Smooth muscle cell (in vitro differentiated cells): ENCODE data around the gene S100A4. TPM values are rescaled to one million over a fixed set of nuclear protein-coding genes. Genes with fewer than 3 reads are reported as not detected.

Experiments
- DNase-seq: peaks from one replicate; lab custom pipeline; 2025; ENCODE audit not compliant: unreplicated experiment; lab: John Stamatoyannopoulos, UW
- H2AFZ ChIP-seq: fragments of 200-600 bp; sonication (generic); 2 replicates; pipeline ENCODE4 v1.6.0; 2016; ENCODE audit warnings: antibody characterized with exemption, low read depth, mild to moderate bottlenecking
- H3F3A ChIP-seq: fragments of 200-600 bp; sonication (generic); 2 replicates; pipeline ENCODE4 v1.6.0; 2017; ENCODE audit warnings: antibody characterized with exemption, low read depth
- H3K27ac ChIP-seq: fragments of 200-600 bp; sonication (generic); 2 replicates; pipeline ENCODE4 v1.5.1; 2016; ENCODE audit warnings: low read depth, mild to moderate bottlenecking
- H3K27me3 ChIP-seq: fragments of 200-600 bp; sonication (generic); 2 replicates; pipeline ENCODE4 v1.6.1; 2016; ENCODE audit warnings: low read depth, mild to moderate bottlenecking
- H3K36me3 ChIP-seq: fragments of 200-600 bp; sonication (generic); 2 replicates; pipeline ENCODE4 v1.5.1; 2016; ENCODE audit warnings: low read depth
- H3K4me1 ChIP-seq: fragments of 200-600 bp; sonication (generic); 2 replicates; pipeline ENCODE4 v1.5.1; 2016; ENCODE audit warnings: low read depth
- H3K4me2 ChIP-seq: fragments of 200-600 bp; sonication (generic); 2 replicates; pipeline ENCODE4 v1.6.0; 2016; ENCODE audit warnings: mild to moderate bottlenecking
- H3K4me3 ChIP-seq: fragments of 200-600 bp; sonication (generic); 2 replicates; pipeline ENCODE4 v1.5.1; 2016; ENCODE audit warnings: mild to moderate bottlenecking
- H3K79me2 ChIP-seq: fragments of 200-600 bp; sonication (generic); 2 replicates; pipeline ENCODE4 v1.6.0; 2016; ENCODE audit warnings: low read depth, mild to moderate bottlenecking
- H3K9ac ChIP-seq: fragments of 200-600 bp; sonication (generic); 2 replicates; pipeline ENCODE4 v1.6.0; 2016; ENCODE audit warnings: low read depth
- H3K9me3 ChIP-seq: fragments of 200-600 bp; sonication (generic); replicated peaks from 2 replicates; pipeline ENCODE4 v1.5.1; 2016; ENCODE audit warnings: low read depth
- H4K20me1 ChIP-seq: fragments of 200-600 bp; sonication (generic); 2 replicates; pipeline ENCODE4 v1.6.0; 2016; ENCODE audit warnings: low read depth
- WGBS: methylation state at CpG from one replicate; pipeline ENCODE4 v1.1.7; 2016; ENCODE audit warnings: low lambda C conversion rate; 5-methylcytosine and 5-hydroxymethylcytosine counted together
- polyA plus RNA-seq: library from polyadenylated mRNA; unstranded; fragments of >200 nt; fragmentation: Nextera tagmentation; extraction: Ambion mirVana; gene quantifications from 2 replicates; pipeline ENCODE4 v1.2.1, GENCODE V29; 2016
- total RNA-seq: library from RNA; depleted of rRNA; stranded (reverse); fragments of >200 nt; gene quantifications from 2 replicates; pipeline ENCODE4 v1.2.3, GENCODE V29; 2014
- TF ChIP-seq, protein P1 (sequence below): fragments of 200-600 bp; sonication (generic); IDR thresholded peaks from 2 replicates; pipeline ENCODE4 v1.5.1; 2017; ENCODE audit warnings: borderline replicate concordance, mild to moderate bottlenecking, antibody characterized with exemption; ENCODE audit not compliant: insufficient read depth, poor library complexity, severe bottlenecking

S100A4 gene
- total and polyA plus RNA-seq, 2 experiments from 2014 or later, result 1,222 to 1,802 TPM

DNA sequence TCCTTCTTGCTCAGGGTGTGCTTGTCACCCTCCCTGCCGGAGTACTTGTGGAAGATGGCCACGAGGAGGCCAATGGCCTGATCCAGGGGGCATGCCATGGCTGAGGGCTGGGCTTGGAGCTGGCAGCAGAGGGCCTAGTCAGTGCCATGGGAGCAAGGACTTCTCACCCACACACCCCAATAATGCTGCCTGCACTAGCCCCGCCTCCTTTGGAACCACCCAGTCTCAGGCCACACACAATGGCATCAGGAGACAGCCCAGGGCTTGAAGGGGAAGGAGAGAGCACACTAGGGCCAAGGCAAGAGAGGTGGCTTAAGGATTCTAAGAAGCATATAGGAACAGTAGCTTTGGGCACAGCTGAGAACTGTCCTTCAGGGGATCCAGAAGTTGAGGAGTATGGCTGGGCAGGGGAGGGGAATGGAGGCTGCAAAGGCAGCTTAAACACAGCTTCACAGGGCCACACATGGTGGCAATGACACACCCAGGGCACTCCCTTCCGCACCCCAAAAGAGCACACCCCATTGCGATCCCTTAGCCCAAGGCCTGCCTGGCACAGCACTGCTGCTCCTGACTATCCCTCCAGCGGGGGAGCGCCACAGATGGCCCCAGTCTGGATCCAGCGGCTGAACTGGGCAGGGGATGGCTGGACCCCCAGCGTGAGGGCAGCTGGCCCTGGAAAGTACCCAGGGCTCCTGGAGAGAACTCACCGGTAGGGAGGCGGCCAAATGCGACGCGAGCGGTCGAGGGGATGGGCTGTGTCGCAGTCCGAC lies 10.2 kb downstream of the S100A4 start, which contains the start of gene S100A6:
Gene S100A6, minus strand, starts transcription at position 750 of the 770 bp plus-strand sequence. Its CDS starts 652 bp downstream, at position 98.
- peak within 1 kb of the TSS; percentile 69 for H3K9ac ChIP-seq
- H3F3A ChIP-seq, result peaks cover 19% of the 10 kb centered on the region
- peak within 1 kb of the TSS; percentile 61 for H3K4me3 ChIP-seq
- H4K20me1 ChIP-seq, result peaks cover 6% of the 10 kb centered on the region
- H2AFZ ChIP-seq, result peak within 1 kb of the TSS; percentile 61
- no peaks in the 10 kb centered on the region for H3K9me3 ChIP-seq
- peak within 1 kb of the TSS; percentile 93 for H3K27ac ChIP-seq
- H3K4me2 ChIP-seq, result peak within 1 kb of the TSS; percentile 88
- peaks cover 10% of the 10 kb centered on the region for H3K79me2 ChIP-seq
- H3K27me3 ChIP-seq, result no peaks in the 10 kb centered on the region
- no peaks in the 10 kb centered on the region for H3K36me3 ChIP-seq
- 41% methylated on average over 16 of the region's 18 CpGs for WGBS
- no peak for DNase-seq
- peaks cover 16% of the 10 kb centered on the region for H3K4me1 ChIP-seq
- TF ChIP-seq, protein P1, sequence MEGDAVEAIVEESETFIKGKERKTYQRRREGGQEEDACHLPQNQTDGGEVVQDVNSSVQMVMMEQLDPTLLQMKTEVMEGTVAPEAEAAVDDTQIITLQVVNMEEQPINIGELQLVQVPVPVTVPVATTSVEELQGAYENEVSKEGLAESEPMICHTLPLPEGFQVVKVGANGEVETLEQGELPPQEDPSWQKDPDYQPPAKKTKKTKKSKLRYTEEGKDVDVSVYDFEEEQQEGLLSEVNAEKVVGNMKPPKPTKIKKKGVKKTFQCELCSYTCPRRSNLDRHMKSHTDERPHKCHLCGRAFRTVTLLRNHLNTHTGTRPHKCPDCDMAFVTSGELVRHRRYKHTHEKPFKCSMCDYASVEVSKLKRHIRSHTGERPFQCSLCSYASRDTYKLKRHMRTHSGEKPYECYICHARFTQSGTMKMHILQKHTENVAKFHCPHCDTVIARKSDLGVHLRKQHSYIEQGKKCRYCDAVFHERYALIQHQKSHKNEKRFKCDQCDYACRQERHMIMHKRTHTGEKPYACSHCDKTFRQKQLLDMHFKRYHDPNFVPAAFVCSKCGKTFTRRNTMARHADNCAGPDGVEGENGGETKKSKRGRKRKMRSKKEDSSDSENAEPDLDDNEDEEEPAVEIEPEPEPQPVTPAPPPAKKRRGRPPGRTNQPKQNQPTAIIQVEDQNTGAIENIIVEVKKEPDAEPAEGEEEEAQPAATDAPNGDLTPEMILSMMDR, result no peak

DNA sequence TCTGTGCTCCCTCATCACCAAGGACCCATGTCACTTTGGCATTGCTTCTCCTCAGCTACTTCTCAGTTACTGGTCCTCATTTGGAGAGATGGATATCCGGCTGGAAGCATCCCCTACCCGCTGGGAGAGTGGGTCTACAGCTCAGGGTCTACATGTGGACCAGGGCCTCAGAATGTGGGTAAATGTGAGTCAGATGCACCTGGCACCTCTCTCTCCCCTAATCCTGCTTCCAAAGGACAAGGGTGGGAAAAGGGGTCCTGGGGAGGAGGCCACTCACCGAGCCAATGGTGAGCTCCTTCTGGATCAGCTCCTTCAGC lies 10.7 kb downstream of the S100A4 start:
- Histone ChIP-seq H3K27me3 (no peaks in the 10 kb centered on the region), H3K9me3 (no peaks in the 10 kb centered on the region), H3K27ac (peak overlapping the region; percentile 93), H4K20me1 (peaks cover 6% of the 10 kb centered on the region), H3K36me3 (no peaks in the 10 kb centered on the region), H3K4me2 (peak overlapping the region; percentile 88), H3K4me3 (peak overlapping the region; percentile 61), H3K4me1 (peaks cover 16% of the 10 kb centered on the region), H3K9ac (peak overlapping the region; percentile 69), H3F3A (peaks cover 19% of the 10 kb centered on the region), H3K79me2 (peaks cover 10% of the 10 kb centered on the region), H2AFZ (no peak overlapping the region)
- 97% methylated on average over 3 of the region's 3 CpGs for WGBS
- TF ChIP-seq, protein P1, result no peak
- no peak for DNase-seq

DNA sequence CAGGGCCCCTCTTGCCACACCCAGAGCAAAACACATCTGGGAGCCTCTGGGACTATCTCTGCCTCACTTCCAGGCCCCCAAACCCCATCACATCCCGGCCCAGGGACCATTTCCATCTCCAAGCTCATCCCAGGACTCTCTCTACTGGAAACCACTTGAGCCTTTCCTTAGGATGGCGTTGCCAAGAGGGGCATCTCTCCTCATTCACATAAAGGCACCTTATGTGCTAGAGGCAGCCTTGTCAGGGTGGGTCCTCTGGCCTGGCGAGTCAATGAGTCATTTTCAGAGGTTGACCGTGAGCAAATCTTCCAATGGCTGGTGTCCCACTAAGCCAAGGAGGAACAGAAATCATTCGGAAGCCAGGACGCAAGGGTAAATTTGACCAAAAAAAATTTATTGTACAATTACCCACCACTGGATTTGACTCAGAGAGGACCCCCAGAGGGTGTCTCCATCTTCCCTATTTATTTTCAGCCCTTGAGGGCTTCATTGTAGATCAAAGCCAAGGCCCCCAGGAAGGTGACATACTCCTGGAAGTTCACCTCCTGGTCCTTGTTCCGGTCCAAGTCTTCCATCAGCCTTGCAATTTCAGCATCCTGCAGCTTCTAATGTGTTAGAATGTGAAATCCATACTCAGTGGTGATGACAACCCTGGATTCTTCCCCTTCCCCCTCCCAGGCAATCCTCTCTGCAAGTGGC lies 11.2 kb downstream of the S100A4 start:
- peak overlapping the region; percentile 61 for H3K4me3 ChIP-seq
- TF ChIP-seq, protein P1, result no peak
- H3F3A ChIP-seq, result peaks cover 19% of the 10 kb centered on the region
- H3K4me1 ChIP-seq, result peaks cover 16% of the 10 kb centered on the region
- peak overlapping the region; percentile 88 for H3K4me2 ChIP-seq
- H3K9me3 ChIP-seq, result no peaks in the 10 kb centered on the region
- peaks cover 6% of the 10 kb centered on the region for H4K20me1 ChIP-seq
- H3K9ac ChIP-seq, result peak overlapping the region; percentile 86
- peaks cover 10% of the 10 kb centered on the region for H3K79me2 ChIP-seq
- no peaks in the 10 kb centered on the region for H3K36me3 ChIP-seq
- H3K27me3 ChIP-seq, result no peaks in the 10 kb centered on the region
- peak overlapping the region; percentile 93 for H3K27ac ChIP-seq
- 75% methylated on average over 7 of the region's 7 CpGs for WGBS
- DNase-seq, result no peak
- no peak overlapping the region for H2AFZ ChIP-seq
